HG03571 (cell line): ENCODE measurements around the gene COX18.

Source experiments
- ATAC-seq: cut with Tn5 transposase; IDR thresholded peaks from one replicate; pipeline ENCODE4 v1.9.1; 2021; ENCODE audit not compliant: unreplicated experiment

Gene COX18

GRCh38 chr4:73069338-73070073 is at the start of gene COX18:
TSS of gene COX18 (minus strand) at chr4:73069716. CDS start at chr4:73069649, 67 bp downstream.
- peak; percentile 85 for ATAC-seq

GRCh38 chr4:73109493-73109892 is 40.0 kb upstream of the COX18 start:
- ATAC-seq: no peak

GRCh38 chr4:73104695-73105094 is 35.2 kb upstream of the COX18 start:
- no peak for ATAC-seq

- ATAC-seq: no peak
Observed at GRCh38 chr4:73103799-73104503, 34.4 kb upstream of the COX18 start.

GRCh38 chr4:73099143-73099542 is 29.6 kb upstream of the COX18 start:
- ATAC-seq: no peak

GRCh38 chr4:73098713-73099112 is 29.2 kb upstream of the COX18 start:
- no peak for ATAC-seq

GRCh38 chr4:73098016-73098415 is 28.5 kb upstream of the COX18 start:
- no peak for ATAC-seq

GRCh38 chr4:73092868-73093267 is 23.4 kb upstream of the COX18 start:
- no peak for ATAC-seq

GRCh38 chr4:73090738-73091137 is 21.2 kb upstream of the COX18 start:
- no peak for ATAC-seq

- no peak for ATAC-seq
Observed at GRCh38 chr4:73087871-73088270, 18.4 kb upstream of the COX18 start.

- ATAC-seq: no peak
Observed at GRCh38 chr4:73086095-73086868, 16.8 kb upstream of the COX18 start.

- ATAC-seq: no peak
Observed at GRCh38 chr4:73080789-73081188, 11.3 kb upstream of the COX18 start.

GRCh38 chr4:73075832-73076231 is 6.3 kb upstream of the COX18 start:
- no peak for ATAC-seq

GRCh38 chr4:73070074-73070390 is 516 bp upstream of the COX18 start:
- ATAC-seq: peak; percentile 6

GRCh38 chr4:73068491-73069337 is 802 bp downstream of the COX18 start:
- ATAC-seq: peak; percentile 0

GRCh38 chr4:73067971-73068394 is 1.5 kb downstream of the COX18 start:
- no peak for ATAC-seq

- ATAC-seq: no peak
Observed at GRCh38 chr4:73066928-73067327, 2.6 kb downstream of the COX18 start.

- no peak for ATAC-seq
Observed at GRCh38 chr4:73066445-73066844, 3.1 kb downstream of the COX18 start.

GRCh38 chr4:73064536-73064935 is 5.0 kb downstream of the COX18 start:
- no peak for ATAC-seq

- no peak for ATAC-seq
Observed at GRCh38 chr4:73055241-73055897, 14.1 kb downstream of the COX18 start.
